ENCODE data around the gene COL6A1.
"Not testable (repeated sequence)": the region's sequence is repeated elsewhere in the genome, so short reads cannot be mapped to it uniquely, and the experiment has no call there.

Gene COL6A1

DNA sequence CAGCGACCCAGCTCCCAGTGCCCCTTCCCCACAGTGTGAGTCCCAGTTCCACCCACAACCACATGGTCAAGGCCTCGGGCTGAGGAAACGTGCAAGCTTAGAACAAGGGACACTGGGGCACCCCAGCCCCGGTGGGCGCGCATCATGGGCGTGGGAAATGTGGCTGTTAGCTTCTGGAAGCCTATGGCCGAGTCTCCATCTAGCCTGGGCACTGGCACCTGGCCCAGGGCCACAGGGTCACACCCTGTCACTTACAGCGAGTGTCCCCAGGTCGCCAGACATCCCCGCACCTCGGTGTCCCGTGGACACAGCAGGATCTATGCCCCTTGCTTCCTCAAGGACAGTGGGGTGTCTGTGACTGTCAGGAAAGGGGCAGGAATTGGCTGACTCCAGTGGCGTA, 37.0 kb upstream of the COL6A1 start:
- no peak for DNase-seq (ENCODE audit: extremely low read depth in 1 of 2, low read depth in 1 of 2)

DNA sequence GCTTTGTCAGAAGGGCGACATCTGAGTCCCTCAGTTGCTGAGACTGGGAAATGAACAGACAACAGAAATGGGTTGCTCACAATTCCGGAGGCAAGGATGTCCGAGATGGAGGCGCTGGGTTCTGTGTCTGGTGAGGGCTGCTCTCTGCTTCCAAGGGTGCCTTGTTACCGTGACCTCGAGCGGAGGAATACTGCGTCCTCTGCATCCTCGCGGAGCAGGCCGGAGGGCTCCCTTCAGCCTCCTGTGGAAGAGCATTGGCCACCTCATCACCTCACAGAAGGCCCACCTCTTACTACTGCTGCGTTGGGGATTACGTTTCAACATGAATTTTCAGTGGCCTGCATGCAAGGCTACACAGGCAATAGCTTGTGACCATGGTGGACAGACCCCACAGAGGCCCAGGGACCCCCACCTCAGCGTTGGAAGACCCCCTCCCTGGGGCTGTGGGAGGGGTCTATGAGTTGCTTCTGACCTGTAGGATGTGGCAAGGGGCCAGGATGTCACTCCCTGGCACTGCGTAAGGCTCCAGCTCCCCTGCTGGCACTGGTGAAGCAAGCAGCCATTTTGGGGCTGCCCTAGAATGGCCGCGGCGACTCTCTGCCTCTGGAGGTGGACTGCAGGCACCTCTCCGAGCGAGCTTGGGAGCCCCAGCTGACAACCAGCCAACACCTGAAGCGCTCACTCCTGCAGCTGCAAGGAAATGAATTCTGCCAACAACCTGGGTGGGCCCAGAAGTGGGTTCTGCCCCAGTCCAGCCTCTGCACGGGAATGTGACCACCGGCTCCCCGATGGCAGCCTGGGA, 36.3 kb upstream of the COL6A1 start:
- DNase-seq (ENCODE audit: extremely low read depth in 1 of 2, low read depth in 1 of 2), result no peak

DNA sequence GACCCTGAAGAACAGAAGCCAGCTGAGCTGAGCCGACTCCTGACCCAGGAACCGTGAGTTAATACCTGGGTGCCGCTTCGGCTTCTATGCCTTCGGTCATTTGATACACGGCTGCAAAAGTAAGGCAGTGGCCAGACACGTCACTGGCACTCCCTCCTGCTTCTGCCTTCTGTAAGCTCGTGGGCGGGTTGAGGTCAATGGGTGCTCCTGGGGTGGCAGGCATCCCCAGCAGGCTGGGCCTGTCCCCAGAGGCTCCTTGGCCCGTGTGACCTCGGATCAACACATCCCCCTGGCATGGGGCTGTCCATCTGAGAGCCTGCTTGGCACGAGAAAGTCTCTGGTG, 35.7 kb upstream of the COL6A1 start:
- no peak for DNase-seq (ENCODE audit: extremely low read depth in 1 of 2, low read depth in 1 of 2)

DNA sequence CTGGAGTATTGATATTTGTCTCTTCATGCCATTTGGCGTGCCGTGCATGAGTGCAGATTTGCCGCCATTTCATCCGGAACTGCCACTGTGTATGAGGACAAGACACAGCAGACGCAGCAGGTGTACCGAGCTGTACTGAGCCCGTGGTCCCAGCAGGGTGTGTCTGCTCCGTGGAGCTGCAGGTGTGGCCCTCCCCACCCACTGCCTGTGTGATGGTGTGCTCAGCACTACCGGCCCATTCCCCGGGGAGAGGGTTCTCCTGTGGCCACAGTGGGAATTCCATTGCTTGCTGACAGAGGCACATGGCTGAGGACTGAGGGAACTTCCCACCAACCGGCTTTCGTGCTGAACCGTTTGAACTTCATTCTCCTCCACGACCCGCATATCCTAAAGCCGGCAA, 34.3 kb upstream of the COL6A1 start:
- no peak for DNase-seq (ENCODE audit: extremely low read depth in 1 of 2, low read depth in 1 of 2)

- no peak for DNase-seq (ENCODE audit: extremely low read depth in 1 of 2, low read depth in 1 of 2)
Measured at GRCh38 chr21:45947716-45948255, 33.8 kb upstream of the COL6A1 start.

- DNase-seq (ENCODE audit: extremely low read depth in 1 of 2, low read depth in 1 of 2), result no peak
Measured at GRCh38 chr21:45948576-45949141, 32.9 kb upstream of the COL6A1 start.

DNA sequence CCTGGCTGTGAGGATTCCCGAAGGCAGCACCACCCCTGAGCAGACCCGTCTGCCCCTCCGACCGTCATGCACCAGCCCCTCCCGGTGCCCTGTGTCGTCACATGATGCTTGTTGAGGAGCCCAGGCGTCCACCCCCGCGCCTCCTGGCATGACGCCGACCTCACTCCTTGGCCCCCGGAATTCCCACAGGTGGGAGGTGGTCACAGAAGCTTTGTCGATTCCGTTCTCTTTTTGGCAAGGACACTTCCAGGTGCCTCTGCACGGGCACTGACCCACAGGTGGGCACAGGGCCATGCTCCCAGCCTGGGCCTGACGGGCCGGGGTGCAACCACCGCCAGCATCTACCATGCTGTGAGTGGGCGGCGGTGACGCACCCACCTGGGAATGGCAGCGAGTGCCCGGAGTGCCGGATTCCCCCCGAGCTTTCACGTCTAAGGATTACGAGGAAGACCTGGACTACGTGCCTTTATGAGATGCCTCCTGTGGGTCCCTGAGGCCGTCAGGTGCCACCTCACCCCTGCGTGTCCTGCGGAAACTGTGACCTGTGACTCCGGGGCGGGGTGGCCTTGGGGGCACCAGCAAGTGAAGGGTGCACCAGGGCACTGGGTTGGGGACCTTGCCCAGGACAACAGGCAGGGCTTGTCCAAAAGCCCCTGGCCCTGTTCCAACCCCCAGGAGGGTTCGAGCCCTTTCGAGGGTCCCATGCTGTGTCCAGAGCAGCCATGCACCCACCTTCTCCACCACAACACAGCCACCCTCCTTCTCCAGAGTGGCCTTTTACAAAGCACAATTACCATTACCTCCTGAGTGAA, 31.4 kb upstream of the COL6A1 start:
- no peak for DNase-seq (ENCODE audit: extremely low read depth in 1 of 2, low read depth in 1 of 2)

GRCh38 chr21:45950740-45951515, 30.6 kb upstream of the COL6A1 start:
- DNase-seq (ENCODE audit: extremely low read depth in 1 of 2, low read depth in 1 of 2), result no peak

DNA sequence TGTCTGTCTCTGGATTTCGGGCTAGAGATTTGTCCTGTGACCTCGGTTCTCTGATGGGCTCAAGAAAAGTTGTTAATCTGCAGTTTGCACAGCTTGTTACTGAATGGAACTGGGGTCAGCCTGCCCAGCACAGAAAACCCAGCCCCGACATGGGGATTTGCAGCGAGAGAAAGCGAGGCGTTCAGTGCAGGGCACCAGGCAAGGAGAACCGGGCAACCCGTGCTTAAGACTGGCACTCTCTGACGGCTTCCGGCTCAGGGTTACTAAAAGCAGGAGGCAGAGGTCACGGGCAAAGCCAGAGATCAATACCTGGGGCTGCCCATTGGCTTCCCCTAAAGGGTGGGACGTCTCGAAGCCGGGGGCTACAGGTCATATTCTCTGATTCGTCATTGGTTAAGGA, 29.9 kb upstream of the COL6A1 start:
- DNase-seq (ENCODE audit: extremely low read depth in 1 of 2, low read depth in 1 of 2), result no peak

DNA sequence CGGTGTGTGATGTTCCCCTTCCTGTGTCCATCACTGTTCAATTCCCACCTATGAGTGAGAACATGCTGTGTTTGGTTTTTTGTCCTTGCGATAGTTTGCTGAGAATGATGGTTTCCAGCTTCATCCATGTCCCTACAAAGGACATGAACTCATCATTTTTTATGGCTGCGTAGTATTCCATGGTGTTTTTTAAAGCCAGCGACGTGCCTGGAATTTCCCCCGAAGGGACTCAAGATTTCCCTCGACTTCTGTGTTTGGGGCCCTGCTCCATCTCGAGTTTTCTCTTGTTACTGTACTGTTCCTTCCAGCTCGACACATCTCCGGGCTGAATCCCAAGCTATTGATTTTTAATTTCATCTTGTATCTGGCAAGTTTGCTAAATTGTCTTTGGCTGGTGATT, 29.0 kb upstream of the COL6A1 start:
- not testable (repeated sequence) for DNase-seq (ENCODE audit: extremely low read depth in 1 of 2, low read depth in 1 of 2)

- DNase-seq (ENCODE audit: extremely low read depth in 1 of 2, low read depth in 1 of 2), result no peak
Measured at GRCh38 chr21:45952974-45953373, 28.6 kb upstream of the COL6A1 start.

- no peak for DNase-seq (ENCODE audit: extremely low read depth in 1 of 2, low read depth in 1 of 2)
Measured at GRCh38 chr21:45954261-45954660, 27.3 kb upstream of the COL6A1 start.

DNA sequence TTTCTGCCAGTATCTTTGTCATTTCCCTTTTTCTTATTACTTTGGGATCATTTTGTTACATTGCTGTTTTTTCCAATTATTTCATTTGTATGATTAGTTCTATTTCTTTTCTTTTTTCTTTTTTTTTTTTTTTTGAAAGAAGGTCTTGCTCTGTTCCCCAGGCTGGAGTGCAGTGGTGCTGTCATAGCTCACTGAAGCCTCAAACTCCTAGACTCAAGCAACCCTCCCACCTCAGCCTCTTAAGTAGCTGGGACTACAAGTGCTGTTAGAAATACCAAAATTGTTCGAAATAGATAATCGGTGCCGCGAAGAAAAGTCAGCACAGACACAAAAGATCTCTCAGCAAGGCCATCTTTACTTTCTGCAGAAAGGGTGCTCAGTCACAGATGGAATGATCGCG, 26.6 kb upstream of the COL6A1 start:
- DNase-seq (ENCODE audit: extremely low read depth in 1 of 2, low read depth in 1 of 2), result no peak

DNA sequence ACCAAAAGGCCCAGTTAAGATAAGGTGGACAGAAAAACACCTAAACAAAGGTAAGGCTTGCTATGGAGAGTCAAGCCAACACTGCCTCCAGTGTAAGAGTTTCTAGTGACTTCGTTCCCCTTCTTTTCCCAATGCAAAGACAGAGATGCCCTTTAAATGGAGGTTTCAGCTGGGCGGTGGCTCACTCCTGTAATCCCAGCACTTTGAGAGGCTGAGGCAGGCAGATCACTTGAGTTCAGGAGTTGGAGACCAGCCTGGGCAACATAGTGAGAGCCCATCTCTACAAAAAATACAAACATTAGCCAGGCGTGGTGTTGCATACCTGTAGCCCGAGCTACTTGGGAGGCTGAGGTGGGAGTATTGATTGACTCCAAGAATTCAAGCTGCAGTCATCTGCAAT, 24.0 kb upstream of the COL6A1 start:
- no peak for DNase-seq (ENCODE audit: extremely low read depth in 1 of 2, low read depth in 1 of 2)

GRCh38 chr21:45957981-45958600, 23.5 kb upstream of the COL6A1 start:
- DNase-seq (ENCODE audit: extremely low read depth in 1 of 2, low read depth in 1 of 2), result no peak

DNA sequence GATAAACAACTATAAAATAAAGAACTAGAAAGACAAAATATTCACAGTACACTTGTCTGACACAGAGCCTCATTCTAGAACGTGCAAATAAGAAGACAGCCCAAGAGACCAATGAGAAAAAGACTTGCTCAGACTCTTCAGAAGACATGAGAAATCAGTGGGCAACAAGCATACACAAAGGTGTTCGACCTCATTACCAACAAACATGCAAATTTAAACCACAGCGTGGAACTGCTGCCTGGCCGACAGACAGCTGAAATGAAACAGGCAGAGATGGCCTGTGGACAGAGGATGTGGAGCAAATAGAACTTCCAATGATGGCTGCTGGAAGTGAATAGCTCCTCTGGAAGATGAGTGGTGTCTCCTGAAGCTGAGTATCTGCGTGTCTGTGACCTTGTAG, 22.4 kb upstream of the COL6A1 start:
- DNase-seq (ENCODE audit: extremely low read depth in 1 of 2, low read depth in 1 of 2), result no peak

- no peak for DNase-seq (ENCODE audit: extremely low read depth in 1 of 2, low read depth in 1 of 2)
Measured at GRCh38 chr21:45959779-45960390, 21.7 kb upstream of the COL6A1 start.

GRCh38 chr21:45961408-45961807, 20.2 kb upstream of the COL6A1 start:
- DNase-seq (ENCODE audit: extremely low read depth in 1 of 2, low read depth in 1 of 2), result not testable (repeated sequence)

DNA sequence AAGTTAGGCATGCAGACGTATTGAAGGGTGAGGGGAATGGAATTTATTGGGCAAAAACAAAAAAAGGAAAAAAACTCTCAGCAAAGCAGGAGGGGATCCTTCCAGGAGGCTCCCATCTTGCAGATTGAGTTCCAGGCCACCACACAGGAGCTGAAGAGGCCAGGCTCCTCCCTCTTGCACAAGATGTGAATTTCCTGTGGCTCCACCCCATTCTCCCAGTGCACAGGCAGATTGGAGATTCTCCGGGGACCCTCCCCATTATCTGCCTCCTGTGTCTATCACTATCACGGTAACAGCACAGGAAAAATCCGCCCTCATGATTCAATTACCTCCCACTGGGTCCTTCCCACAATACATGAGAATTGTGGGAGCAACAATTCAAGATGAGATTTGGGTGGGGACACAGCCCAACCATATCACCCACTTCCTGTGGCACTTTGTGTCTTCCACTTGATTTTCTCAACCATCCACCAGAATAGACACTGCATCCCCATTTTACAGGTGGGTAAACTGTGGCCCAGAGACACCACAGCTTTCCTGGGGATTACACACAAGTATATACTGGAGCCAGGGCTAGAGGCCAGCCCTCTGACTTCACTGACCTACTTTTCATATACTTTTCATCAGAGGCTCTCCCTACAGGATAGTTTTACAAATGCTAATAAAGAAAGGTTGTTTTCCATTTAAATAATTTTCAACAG, 18.9 kb upstream of the COL6A1 start:
- DNase-seq (ENCODE audit: extremely low read depth in 1 of 2, low read depth in 1 of 2), result no peak

DNA sequence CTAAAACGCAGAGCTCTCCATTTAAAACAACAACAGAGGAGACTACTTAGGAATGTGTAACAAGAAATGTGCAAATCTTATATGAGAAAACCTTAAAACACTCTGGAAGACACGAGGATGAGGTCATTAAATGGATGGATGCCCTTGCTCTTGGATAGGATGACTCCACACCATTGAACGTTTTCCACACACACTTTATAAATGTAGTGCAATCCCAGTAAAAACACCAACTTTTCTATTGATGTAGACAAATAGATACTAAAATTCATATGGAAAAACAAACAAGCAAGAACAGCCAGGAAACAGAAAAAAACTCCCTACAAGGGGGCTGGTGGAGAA, 18.4 kb upstream of the COL6A1 start:
- no peak for DNase-seq (ENCODE audit: extremely low read depth in 1 of 2, low read depth in 1 of 2)

Measured in activated CD8-positive, alpha-beta memory T cell treated with anti-CD3 and anti-CD28 coated beads for 1 hour (primary cell).